ENCODE data around the gene TENT4B. TPM values are rescaled to one million over a fixed set of nuclear protein-coding genes. Genes with fewer than 3 reads are reported as not detected.

The TENT4B gene
- total RNA-seq, 1 donor from 2014 or later: 17.3 TPM

Other genes starting within 250 kb of the TENT4B start
- 15.5 and 27.3 TPM in 2 replicates for gene CNEP1R1, start 128.1 kb upstream of the TENT4B start, total RNA-seq
- 31.2 and 36.8 TPM in 2 replicates for gene HEATR3, start 87.3 kb upstream of the TENT4B start, total RNA-seq
- 12.7 and 24.4 TPM in 2 replicates for gene ADCY7, start 113.2 kb downstream of the TENT4B start, total RNA-seq
- 47.9 and 56.3 TPM in 2 replicates for gene BRD7, start 215.7 kb downstream of the TENT4B start, total RNA-seq